DMS53 (cell line): ENCODE data around the gene SLC29A1.

Experiments used
- DNase-seq: peaks from one replicate; lab custom pipeline; 2025; lab: John Stamatoyannopoulos, UW

SLC29A1 gene

DNA sequence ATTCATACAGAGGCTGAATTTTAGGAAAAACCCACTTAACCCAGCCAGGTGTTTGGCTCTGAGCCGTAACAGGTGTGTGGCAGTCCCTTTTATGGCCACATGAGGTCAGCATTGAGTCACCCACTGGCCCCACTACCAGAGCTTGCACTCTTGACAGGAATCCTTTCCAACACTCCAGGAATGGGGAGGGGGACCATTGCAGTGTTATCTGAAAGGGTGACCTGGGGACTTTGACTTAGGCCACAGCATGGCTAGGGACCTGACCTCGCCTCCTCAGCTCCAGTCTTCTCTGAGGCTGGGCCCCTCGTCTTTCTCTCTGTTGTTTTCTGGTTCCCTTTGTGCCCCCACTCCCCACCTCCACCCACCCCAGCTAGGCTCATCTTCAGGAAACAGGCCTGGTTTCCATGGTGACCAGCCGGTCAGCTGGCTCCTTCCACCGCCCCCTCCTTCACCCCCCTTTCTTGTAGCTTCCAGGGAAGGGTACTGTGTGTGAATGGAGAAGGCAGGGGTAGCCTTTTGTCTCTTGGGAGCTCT, 44.8 kb downstream of the SLC29A1 start:
- peak; percentile 79 for DNase-seq

DNA sequence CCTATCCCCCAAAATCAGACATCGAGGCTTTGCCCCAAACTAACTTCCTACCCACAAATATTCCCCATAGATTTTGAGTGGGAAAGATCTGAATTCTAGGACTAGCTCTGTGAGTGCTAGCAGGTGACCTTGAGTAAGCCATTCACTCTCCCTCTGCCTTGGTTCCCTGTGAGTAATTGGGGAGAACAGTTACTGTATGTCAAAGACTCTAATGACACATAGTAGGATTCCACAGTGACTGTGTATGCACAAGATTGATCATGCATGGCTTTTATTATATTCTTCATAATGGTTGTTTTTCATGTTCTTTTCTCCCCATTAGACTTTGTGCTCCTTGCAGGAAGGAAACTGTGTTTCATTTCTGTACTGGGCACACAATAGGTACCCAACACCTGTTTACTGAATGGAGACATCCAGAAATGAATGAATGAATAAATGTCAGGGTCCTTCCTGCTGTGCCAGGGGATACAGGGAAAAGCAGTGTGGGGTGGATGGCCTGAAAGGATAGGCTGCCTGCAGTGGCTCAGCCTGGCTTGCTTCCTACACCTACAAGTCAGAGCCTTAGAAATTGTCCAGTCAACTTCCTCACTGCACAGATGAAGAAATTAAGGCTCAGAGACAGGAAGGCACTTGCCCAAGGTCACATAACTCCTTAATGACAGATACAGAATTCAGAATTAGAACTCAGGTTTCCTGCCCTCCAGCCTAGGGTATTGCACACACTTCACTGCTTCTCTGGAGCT, 46.0 kb downstream of the SLC29A1 start:
- DNase-seq: no peak

GRCh38 chr6:44269921-44270525, 46.6 kb downstream of the SLC29A1 start, which contains the start of gene TMEM151B:
Gene TMEM151B, plus strand, starts transcription at chr6:44270450. Its CDS starts 293 bp downstream, at chr6:44270743.
- no peak for DNase-seq

DNA sequence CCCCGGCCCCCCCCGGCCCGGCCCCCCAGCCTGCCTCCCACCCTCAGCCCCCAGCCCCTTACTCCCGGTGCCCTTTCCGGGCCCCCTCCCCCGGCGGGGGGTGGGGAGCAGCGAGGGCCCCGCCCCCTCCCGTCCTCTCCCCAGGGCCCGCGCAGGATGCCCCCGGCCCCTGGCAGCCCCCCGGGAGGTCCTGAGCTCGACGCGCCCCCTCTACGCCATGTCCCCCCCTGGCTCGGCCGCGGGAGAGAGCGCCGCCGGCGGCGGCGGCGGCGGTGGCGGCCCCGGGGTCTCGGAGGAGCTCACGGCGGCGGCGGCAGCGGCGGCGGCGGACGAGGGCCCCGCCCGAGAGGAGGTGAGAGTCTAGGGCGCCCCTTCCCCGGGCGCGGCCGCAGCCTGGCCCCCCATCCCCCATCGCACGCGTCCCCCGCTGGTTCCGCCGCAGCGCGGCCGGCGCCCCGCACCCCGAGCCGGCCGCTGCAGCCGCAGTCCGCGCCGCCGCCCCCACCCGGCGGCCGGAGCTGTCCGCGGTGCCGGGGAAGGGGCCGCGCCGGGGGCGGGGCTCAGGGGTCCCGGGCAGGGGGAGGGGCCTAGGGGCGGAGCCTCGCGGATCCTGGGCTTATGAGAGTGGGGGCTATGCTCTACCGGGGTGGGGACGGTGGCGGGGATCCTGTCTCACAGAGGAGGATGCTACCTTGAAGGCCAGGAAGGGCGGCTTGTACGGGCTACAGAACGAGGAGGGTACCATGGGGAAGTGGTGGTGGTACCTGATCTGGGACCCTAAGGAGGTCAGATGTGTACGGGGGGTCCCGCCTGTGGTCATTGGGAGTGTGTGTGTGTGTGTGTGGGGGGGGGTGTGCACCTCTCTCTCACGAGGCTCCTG, 47.4 kb downstream of the SLC29A1 start:
- DNase-seq: peak; percentile 53

DNA sequence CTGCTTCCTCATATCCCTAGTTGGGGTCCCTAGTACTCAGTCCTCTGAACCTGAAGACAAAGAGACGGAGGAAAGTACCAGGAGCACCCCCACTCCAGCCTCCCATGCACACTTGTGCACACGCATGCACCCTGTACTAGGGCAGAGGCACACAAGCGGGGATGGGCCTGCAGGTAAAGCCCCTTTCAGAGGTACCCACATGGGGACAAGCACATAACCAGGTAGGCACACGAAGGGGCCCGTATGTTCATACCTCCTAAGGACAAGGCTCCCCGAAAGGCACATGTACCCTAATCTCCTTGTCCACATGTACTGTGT, 48.0 kb downstream of the SLC29A1 start:
- DNase-seq: no peak

DNA sequence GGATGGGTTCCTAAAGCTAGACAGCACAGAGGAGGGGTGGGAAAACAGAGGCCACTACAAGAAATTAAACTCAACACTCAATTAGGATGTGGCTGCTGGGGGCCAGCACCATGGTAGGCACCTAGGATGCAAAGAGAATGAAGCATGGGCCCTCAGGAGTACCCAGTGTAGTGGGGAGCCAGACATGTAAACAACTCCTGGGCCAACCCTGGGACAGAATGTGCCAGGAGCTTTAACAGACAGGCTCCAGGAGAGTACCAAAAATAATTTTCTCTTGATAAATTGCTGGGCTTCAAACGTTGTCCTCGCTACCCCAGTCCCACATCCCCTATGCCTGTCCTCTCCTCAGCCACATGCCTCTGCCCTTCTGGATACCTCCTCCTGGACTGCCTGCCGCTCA, 48.5 kb downstream of the SLC29A1 start:
- no peak for DNase-seq

- no peak for DNase-seq
These were observed 49.1 kb downstream of the SLC29A1 start for GRCh38 chr6:44272529-44272928.

- no peak for DNase-seq
These were observed 49.7 kb downstream of the SLC29A1 start for GRCh38 chr6:44272999-44273566.

GRCh38 chr6:44273617-44274016, 50.2 kb downstream of the SLC29A1 start:
- no peak for DNase-seq

- DNase-seq: no peak
These were observed 51.9 kb downstream of the SLC29A1 start for GRCh38 chr6:44275271-44275748.

GRCh38 chr6:44275749-44276648, 52.6 kb downstream of the SLC29A1 start:
- peak; percentile 86 for DNase-seq

DNA sequence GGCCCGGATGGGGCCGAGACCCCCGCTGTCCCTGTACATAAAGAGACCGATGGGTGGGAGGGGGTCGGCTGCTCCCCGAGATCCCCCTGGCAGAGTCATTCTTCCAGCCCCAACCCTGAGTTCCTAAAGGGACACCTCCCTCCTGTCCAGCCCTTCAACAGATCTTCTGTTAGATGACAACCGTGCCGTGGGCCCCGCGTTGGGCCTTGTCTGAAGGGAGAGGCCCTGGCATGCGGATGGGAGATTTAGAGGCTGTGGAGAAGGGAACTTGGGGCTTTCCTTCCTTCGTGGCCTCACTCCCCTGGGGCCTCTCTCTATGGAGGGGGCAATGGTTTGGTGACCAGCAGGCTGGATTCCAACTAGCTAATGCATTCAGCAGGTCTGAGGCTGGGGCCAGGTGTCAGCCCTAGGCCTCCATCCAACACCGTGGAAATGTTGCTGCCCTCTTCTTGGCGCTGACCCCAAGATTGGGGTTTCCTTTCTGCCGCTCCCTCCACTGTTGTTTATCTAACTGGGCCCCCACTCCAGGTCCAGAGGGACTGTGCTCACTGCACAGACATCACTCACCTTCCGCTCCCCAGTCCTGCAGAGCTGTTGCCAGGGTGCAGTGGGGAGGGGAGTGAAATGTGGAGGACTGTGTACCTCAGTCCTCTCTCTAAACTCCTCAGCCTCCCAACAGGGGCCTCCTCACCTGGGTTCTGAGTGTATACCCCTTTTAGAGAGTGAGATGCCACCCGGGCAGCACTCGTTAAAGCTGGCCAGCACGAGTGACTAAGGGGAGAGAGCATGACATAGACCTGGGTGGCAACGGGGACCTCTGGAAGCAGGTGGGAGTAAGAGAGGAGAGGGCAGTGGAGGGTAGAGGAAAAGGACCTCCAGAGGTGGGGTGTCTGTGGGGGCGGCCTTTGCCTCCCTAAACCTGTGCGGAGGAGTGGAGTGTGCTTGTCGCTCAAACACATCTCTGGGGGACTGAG, 53.6 kb downstream of the SLC29A1 start:
- peak; percentile 18 for DNase-seq

GRCh38 chr6:44277763-44278162, 54.4 kb downstream of the SLC29A1 start:
- DNase-seq: no peak

GRCh38 chr6:44278315-44278714, 54.9 kb downstream of the SLC29A1 start:
- DNase-seq: no peak

GRCh38 chr6:44278774-44279697, 55.6 kb downstream of the SLC29A1 start:
- peak; percentile 29 for DNase-seq
